OCI-LY1 (cell line): Measurements from ENCODE around the gene ZNF646.

Experiments used
- H2AFZ ChIP-seq: fragments of 200-600 bp; sonication (generic), shearing (Covaris generic); 2 replicates; pipeline ENCODE4 v1.6.0; 2014; ENCODE audit warnings: antibody characterized with exemption, mild to moderate bottlenecking, low read length
- H3F3A ChIP-seq: fragments of 200-600 bp; sonication (generic), shearing (Covaris generic); 2 replicates; pipeline ENCODE4 v1.6.0; 2014; ENCODE audit warnings: mild to moderate bottlenecking, antibody characterized with exemption, low read length, moderate library complexity; ENCODE audit not compliant: insufficient read depth
- H3K27ac ChIP-seq: fragments of 200-600 bp; sonication (generic); 2 replicates; pipeline ENCODE4 v1.5.1; 2014; ENCODE audit warnings: low read length, mixed run types, mild to moderate bottlenecking, low read depth; ENCODE audit not compliant: poor library complexity, severe bottlenecking
- H3K27me3 ChIP-seq: fragments of 200-600 bp; sonication (generic); 2 replicates; pipeline ENCODE4 v1.6.0; 2014; ENCODE audit warnings: antibody characterized with exemption, mild to moderate bottlenecking, low read length, moderate library complexity; ENCODE audit not compliant: insufficient read depth
- H3K36me3 ChIP-seq: fragments of 200-600 bp; sonication (generic); 2 replicates; pipeline ENCODE4 v1.6.1; 2014; ENCODE audit warnings: mild to moderate bottlenecking, antibody characterized with exemption, low read length, moderate library complexity, mixed read lengths; ENCODE audit not compliant: insufficient read depth
- H3K4me1 ChIP-seq: fragments of 200-600 bp; sonication (generic); 2 replicates; pipeline ENCODE4 v1.5.1; 2014; ENCODE audit warnings: mild to moderate bottlenecking, low read length, moderate library complexity; ENCODE audit not compliant: insufficient read depth, severe bottlenecking
- H3K4me2 ChIP-seq: fragments of 200-600 bp; sonication (generic), shearing (Covaris generic); 2 replicates; pipeline ENCODE4 v1.6.1; 2014; ENCODE audit warnings: low read length
- H3K4me3 ChIP-seq: fragments of 200-600 bp; sonication (generic); 2 replicates; pipeline ENCODE4 v1.5.1; 2014; ENCODE audit warnings: low read length, low read depth, mild to moderate bottlenecking, mixed read lengths; ENCODE audit not compliant: poor library complexity, severe bottlenecking
- H3K79me2 ChIP-seq: fragments of 200-600 bp; shearing (Covaris generic); 2 replicates; pipeline ENCODE4 v1.6.1; 2016; ENCODE audit warnings: mixed run types, low read length, mixed read lengths; ENCODE audit not compliant: insufficient read depth
- H3K9ac ChIP-seq: fragments of 200-600 bp; sonication (generic), shearing (Covaris generic); 2 replicates; pipeline ENCODE4 v1.6.1; 2014; ENCODE audit warnings: mild to moderate bottlenecking, low read length, mixed read lengths
- H3K9me2 ChIP-seq: fragments of 200-600 bp; sonication (generic), shearing (Covaris generic); 2 replicates; pipeline ENCODE4 v1.6.1; 2014; ENCODE audit warnings: low read depth, mild to moderate bottlenecking, low read length, mixed read lengths
- H3K9me3 ChIP-seq: fragments of 200-600 bp; shearing (Covaris generic); 2 replicates; pipeline ENCODE4 v1.6.1; 2014; ENCODE audit warnings: low read length, mixed read lengths
- H4K20me1 ChIP-seq: fragments of 200-600 bp; sonication (generic), shearing (Covaris generic); 2 replicates; pipeline ENCODE4 v1.6.0; 2016; ENCODE audit warnings: mild to moderate bottlenecking, low read length; ENCODE audit not compliant: insufficient read depth
- CTCF ChIP-seq: fragments of 200-600 bp; sonication (generic), shearing (Covaris generic); IDR thresholded peaks from 2 replicates; pipeline ENCODE4 v1.5.1; 2017; ENCODE audit warnings: mild to moderate bottlenecking, antibody characterized with exemption, low read length, moderate library complexity, mixed read lengths
- EZH2 ChIP-seq: fragments of 200-600 bp; sonication (generic), shearing (Covaris generic); IDR thresholded peaks from 2 replicates; pipeline ENCODE4 v1.8.0; 2017; ENCODE audit warnings: borderline replicate concordance, mixed run types, mild to moderate bottlenecking, antibody characterized with exemption, low read length, moderate library complexity, mixed read lengths

Gene ZNF646

GRCh38 chr16:31077024-31077423 is 2.8 kb downstream of the ZNF646 start:
- H3F3A ChIP-seq = no peaks in the 10 kb centered on the region
- peaks cover 14% of the 10 kb centered on the region for H3K4me1 ChIP-seq
- no peaks in the 10 kb centered on the region for H3K9me2 ChIP-seq
- H3K4me2 ChIP-seq = no peak overlapping the region
- peaks cover 13% of the 10 kb centered on the region for H3K79me2 ChIP-seq
- no peak overlapping the region for H3K4me3 ChIP-seq
- no peak for TF ChIP-seq EZH2
- TF ChIP-seq CTCF = no peak
- H3K27ac ChIP-seq = no peak overlapping the region
- H2AFZ ChIP-seq = no peak overlapping the region
- no peaks in the 10 kb centered on the region for H3K9me3 ChIP-seq
- no peaks in the 10 kb centered on the region for H4K20me1 ChIP-seq
- no peaks in the 10 kb centered on the region for H3K27me3 ChIP-seq
- no peak overlapping the region for H3K9ac ChIP-seq
- H3K36me3 ChIP-seq = peaks cover 54% of the 10 kb centered on the region

GRCh38 chr16:31077592-31078396 is 3.6 kb downstream of the ZNF646 start:
- H3K79me2 ChIP-seq = peaks cover 6% of the 10 kb centered on the region; the same call in 1 of the 2 replicates

DNA sequence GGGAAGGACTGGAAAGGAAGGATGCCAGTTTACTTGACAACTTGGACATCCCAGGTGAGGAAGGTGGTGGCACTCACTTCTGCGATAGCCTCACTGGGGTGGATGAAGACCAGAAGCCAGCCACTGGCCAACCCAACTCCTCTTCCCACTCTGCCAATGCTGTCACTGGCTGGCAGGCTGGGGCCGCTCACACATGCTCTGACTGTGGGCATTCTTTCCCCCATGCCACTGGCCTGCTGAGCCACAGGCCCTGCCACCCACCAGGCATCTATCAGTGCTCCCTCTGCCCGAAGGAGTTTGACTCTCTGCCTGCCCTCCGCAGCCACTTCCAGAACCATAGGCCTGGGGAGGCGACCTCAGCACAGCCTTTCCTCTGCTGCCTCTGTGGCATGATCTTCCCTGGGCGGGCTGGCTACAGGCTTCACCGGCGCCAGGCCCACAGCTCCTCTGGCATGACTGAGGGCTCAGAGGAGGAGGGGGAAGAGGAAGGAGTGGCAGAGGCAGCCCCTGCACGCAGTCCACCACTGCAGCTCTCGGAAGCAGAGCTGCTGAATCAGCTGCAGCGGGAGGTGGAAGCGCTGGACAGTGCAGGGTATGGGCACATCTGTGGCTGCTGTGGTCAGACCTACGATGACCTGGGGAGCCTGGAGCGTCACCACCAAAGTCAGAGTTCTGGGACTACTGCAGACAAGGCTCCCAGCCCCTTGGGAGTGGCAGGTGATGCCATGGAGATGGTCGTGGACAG is 4.5 kb downstream of the ZNF646 start:
- H4K20me1 ChIP-seq = no peaks in the 10 kb centered on the region
- no peak overlapping the region for H3K27ac ChIP-seq
- H3K4me1 ChIP-seq = peaks cover 9% of the 10 kb centered on the region
- H3K4me3 ChIP-seq = no peak overlapping the region
- no peaks in the 10 kb centered on the region for H3K9me3 ChIP-seq
- peaks cover 61% of the 10 kb centered on the region for H3K36me3 ChIP-seq
- no peak overlapping the region for H3K9ac ChIP-seq
- TF ChIP-seq EZH2 (no peak), CTCF (no peak)
- H3F3A ChIP-seq = no peaks in the 10 kb centered on the region
- H3K27me3 ChIP-seq = no peaks in the 10 kb centered on the region
- H3K4me2 ChIP-seq = no peak overlapping the region
- H3K9me2 ChIP-seq = no peaks in the 10 kb centered on the region
- H3K79me2 ChIP-seq = 0 out of 2 replicates have a peak, but pooled peaks cover 3% of the 10 kb centered on the region
- H2AFZ ChIP-seq = no peak overlapping the region

More at GRCh38 chr16:31077592-31078396, 3.6 kb downstream of the ZNF646 start:
- TF ChIP-seq CTCF (no peak; the same call in 1 of the 2 replicates), EZH2 (no peak)
- Histone ChIP-seq H3K9me2 (no peaks in the 10 kb centered on the region), H3K4me2 (no peak overlapping the region), H3K4me1 (peaks cover 9% of the 10 kb centered on the region), H2AFZ (no peak overlapping the region), H3K4me3 (no peak overlapping the region), H3F3A (no peaks in the 10 kb centered on the region), H3K9ac (no peak overlapping the region), H3K9me3 (no peaks in the 10 kb centered on the region), H3K36me3 (peaks cover 61% of the 10 kb centered on the region), H3K27ac (no peak overlapping the region), H4K20me1 (no peaks in the 10 kb centered on the region), H3K27me3 (no peaks in the 10 kb centered on the region)
